Measurements from ENCODE around the gene SREBF1. TPM values are rescaled to one million over a fixed set of nuclear protein-coding genes. Genes with fewer than 3 reads are reported as not detected.

Gene SREBF1
- total and polyA plus RNA-seq, 5 experiments from 2014 or later, result 16.3 to 57.0 (median 43.8) TPM

- Mint-ChIP-seq H3K4me1 (peaks cover 34 to 73% (median 67%) of the 10 kb centered on the region in 4 donors), H3K9me3 (no peaks in the 10 kb centered on the region), H3K27ac (peak overlapping the region; percentile 85 to 99 (median 98)), H3K4me3 (peak overlapping the region; percentile 89 to 96 (median 92)), H3K27me3 (no peaks in the 10 kb centered on the region), H3K36me3 (peaks cover 0 to 13% (median 4%) of the 10 kb centered on the region in 3 donors)
- POLR2A ChIA-PET, result interaction anchor here (0.6 to 8.9 kb wide), 10 partner anchors 14 to 97 kb away, joined by 3 to 166 read pairs (median 4); no protein-coding TSS in a partner anchor
- ATAC-seq (no peak), DNase-seq (no peak)
Measured at GRCh38 chr17:17837380-17837821, 615 bp upstream of the SREBF1 start.

- H3K27me3 Mint-ChIP-seq, result no peaks in the 10 kb centered on the region
- POLR2A ChIA-PET, result interaction anchor here (0.5 to 8.9 kb wide), 17 partner anchors 9 to 197 kb away, joined by 3 to 166 read pairs (median 4); partner anchors contain the start of genes DRC3 and TOM1L2
- peaks cover 0 to 22% (median 4%) of the 10 kb centered on the region in 3 donors for H3K36me3 Mint-ChIP-seq
- H3K9me3 Mint-ChIP-seq, result no peaks in the 10 kb centered on the region
- peak overlapping the region; percentile 85 to 99 (median 98) for H3K27ac Mint-ChIP-seq
- H3K4me3 Mint-ChIP-seq, result peak overlapping the region; percentile 87 to 96 (median 90)
- ATAC-seq, result peak; percentile 73 to 76
- DNase-seq, result peak; percentile 94 to 99 (median 98)
- peaks cover 37 to 83% (median 77%) of the 10 kb centered on the region in 4 donors for H3K4me1 Mint-ChIP-seq
Measured at GRCh38 chr17:17836250-17836817, 452 bp downstream of the SREBF1 start.

GRCh38 chr17:17835415-17836249 lies 1.2 kb downstream of the SREBF1 start:
- Mint-ChIP-seq H3K36me3 (peaks cover 0 to 28% (median 4%) of the 10 kb centered on the region in 3 donors), H3K9me3 (no peaks in the 10 kb centered on the region), H3K27me3 (no peaks in the 10 kb centered on the region), H3K4me1 (peaks cover 36 to 84% (median 76%) of the 10 kb centered on the region in 4 donors), H3K4me3 (peak overlapping the region; percentile 87 to 96 (median 90)), H3K27ac (peak overlapping the region; percentile 84 to 99 (median 98))
- ATAC-seq, result no peak
- DNase-seq, result no peak
- POLR2A ChIA-PET, result interaction anchor here (0.5 to 8.9 kb wide), 16 partner anchors 10 to 197 kb away, joined by 3 to 166 read pairs (median 6); partner anchors contain the start of genes DRC3 and TOM1L2

GRCh38 chr17:17834974-17835373 lies 1.8 kb downstream of the SREBF1 start:
- ATAC-seq, result no peak
- H3K36me3 Mint-ChIP-seq, result peaks cover 0 to 30% (median 4%) of the 10 kb centered on the region in 3 donors
- peak overlapping the region; percentile 70 to 99 (median 98) for H3K27ac Mint-ChIP-seq
- POLR2A ChIA-PET, result interaction anchor here (1.5 to 8.9 kb wide), 5 partner anchors 10 to 43 kb away, joined by 4 to 166 read pairs (median 9); no protein-coding TSS in a partner anchor
- peak overlapping the region; percentile 87 to 96 (median 90) for H3K4me3 Mint-ChIP-seq
- DNase-seq, result no peak
- H3K9me3 Mint-ChIP-seq, result no peaks in the 10 kb centered on the region
- H3K27me3 Mint-ChIP-seq, result no peaks in the 10 kb centered on the region
- H3K4me1 Mint-ChIP-seq, result peaks cover 36 to 90% (median 81%) of the 10 kb centered on the region in 4 donors

- H3K27ac Mint-ChIP-seq, result peak overlapping the region; percentile 70 to 99 (median 98)
- ATAC-seq (no peak), DNase-seq (no peak)
- H3K4me1 Mint-ChIP-seq, result peaks cover 42 to 90% (median 80%) of the 10 kb centered on the region in 4 donors
- POLR2A ChIA-PET, result interaction anchor here (0.6 to 8.9 kb wide), 8 partner anchors 10 to 80 kb away, joined by 3 to 166 read pairs (median 6); no protein-coding TSS in a partner anchor
- H3K9me3 Mint-ChIP-seq, result no peaks in the 10 kb centered on the region
- H3K36me3 Mint-ChIP-seq, result peaks cover 0 to 34% (median 4%) of the 10 kb centered on the region in 3 donors
- no peaks in the 10 kb centered on the region for H3K27me3 Mint-ChIP-seq
- H3K4me3 Mint-ChIP-seq, result peak overlapping the region; percentile 87 to 96 (median 90)
Measured at GRCh38 chr17:17833658-17834357, 3.0 kb downstream of the SREBF1 start.

- Mint-ChIP-seq H3K9me3 (no peaks in the 10 kb centered on the region), H3K27ac (peak overlapping the region; percentile 52 to 81 (median 63)), H3K4me1 (peaks cover 39 to 90% (median 79%) of the 10 kb centered on the region in 4 donors), H3K27me3 (no peaks in the 10 kb centered on the region), H3K4me3 (peak overlapping the region in 7 of 10 donors; percentile 34 to 68 (median 60)), H3K36me3 (peaks cover 0 to 40% (median 4%) of the 10 kb centered on the region in 3 donors)
- DNase-seq, result no peak
- POLR2A ChIA-PET, result interaction anchor here (0.6 to 8.9 kb wide), 4 partner anchors 8 to 108 kb away, joined by 3 to 166 read pairs (median 4); no protein-coding TSS in a partner anchor
- no peak for ATAC-seq
Measured at GRCh38 chr17:17832032-17832363, 4.8 kb downstream of the SREBF1 start.

- Mint-ChIP-seq H3K9me3 (no peaks in the 10 kb centered on the region), H3K4me1 (peaks cover 44 to 94% (median 83%) of the 10 kb centered on the region in 4 donors), H3K36me3 (peaks cover 0 to 41% (median 4%) of the 10 kb centered on the region in 3 donors), H3K27ac (peak overlapping the region in 8 of 10 donors; percentile 7 to 90 (median 67)), H3K4me3 (peak overlapping the region in 7 of 10 donors; percentile 2 to 60 (median 52)), H3K27me3 (no peaks in the 10 kb centered on the region)
- DNase-seq, result no peak
- no peak for ATAC-seq
- POLR2A ChIA-PET, result interaction anchor here (1.1 to 8.9 kb wide), 4 partner anchors 8 to 50 kb away, joined by 3 to 166 read pairs (median 6); no protein-coding TSS in a partner anchor
Measured at GRCh38 chr17:17831208-17832031, 5.4 kb downstream of the SREBF1 start.

GRCh38 chr17:17830740-17831207 lies 6.0 kb downstream of the SREBF1 start:
- Mint-ChIP-seq H3K27ac (peak overlapping the region in 4 of 10 donors; percentile 7 to 90 (median 52)), H3K27me3 (no peaks in the 10 kb centered on the region), H3K36me3 (peaks cover 0 to 44% (median under 1%) of the 10 kb centered on the region in 3 donors), H3K9me3 (no peaks in the 10 kb centered on the region), H3K4me1 (peaks cover 47 to 97% (median 86%) of the 10 kb centered on the region in 4 donors), H3K4me3 (peak overlapping the region in 6 of 10 donors; percentile 2 to 60 (median 54))
- ATAC-seq (no peak), DNase-seq (no peak)
- POLR2A ChIA-PET, result interaction anchor here (1.1 to 8.9 kb wide), 3 partner anchors 7 to 19 kb away, joined by 3 to 166 read pairs (median 8); no protein-coding TSS in a partner anchor

- Mint-ChIP-seq H3K27ac (peak overlapping the region in 6 of 10 donors; percentile 25 to 89 (median 71)), H3K4me3 (peak overlapping the region in 1 of 10 donors; percentile 5), H3K9me3 (no peaks in the 10 kb centered on the region), H3K36me3 (peaks cover 0 to 44% (median 0%) of the 10 kb centered on the region in 3 donors), H3K27me3 (no peaks in the 10 kb centered on the region), H3K4me1 (peaks cover 45 to 96% (median 85%) of the 10 kb centered on the region in 4 donors)
- POLR2A ChIA-PET, result interaction anchor here (1.1 kb wide), 1 partner anchor 19 kb away, joined by 8 read pairs; no protein-coding TSS in a partner anchor
- no peak for ATAC-seq
- DNase-seq, result no peak
Measured at GRCh38 chr17:17830269-17830567, 6.6 kb downstream of the SREBF1 start.

GRCh38 chr17:17827826-17828621 lies 8.8 kb downstream of the SREBF1 start:
- Mint-ChIP-seq H3K4me1 (peaks cover 43 to 93% (median 85%) of the 10 kb centered on the region in 4 donors), H3K27me3 (no peaks in the 10 kb centered on the region), H3K27ac (peak overlapping the region; percentile 63 to 91 (median 83)), H3K4me3 (peak overlapping the region in 6 of 10 donors; percentile 10 to 75 (median 57)), H3K9me3 (no peaks in the 10 kb centered on the region), H3K36me3 (peaks cover 0 to 32% (median 0%) of the 10 kb centered on the region in 3 donors)
- POLR2A ChIA-PET, result interaction anchor here (0.7 to 11.8 kb wide), 5 partner anchors 7 to 22 kb away, joined by 3 to 166 read pairs (median 4); partner anchors contain the start of gene SREBF1
- DNase-seq (no peak), ATAC-seq (no peak)
